ENCODE results near the gene SYT14.

DNA sequence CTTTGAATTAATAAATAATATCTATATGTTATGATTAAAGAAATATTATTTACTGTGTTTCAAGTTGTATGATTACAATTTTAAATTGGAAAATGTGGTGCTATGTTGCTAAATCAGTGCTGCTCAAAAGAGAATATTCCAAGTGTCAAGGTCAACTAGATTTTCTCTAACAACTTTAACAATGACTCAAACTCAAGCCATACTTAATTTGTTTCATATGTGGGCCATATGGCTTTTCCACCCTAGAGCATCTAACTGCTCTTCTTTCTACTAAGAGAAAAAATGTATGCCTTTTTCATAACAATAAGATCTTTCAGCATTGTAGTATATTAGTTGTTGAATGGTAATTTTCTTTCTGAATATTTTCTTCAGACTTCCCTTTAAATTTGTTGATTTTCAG lies 8.3 kb upstream of the SYT14 start:
- TF ChIP-seq, protein P1, sequence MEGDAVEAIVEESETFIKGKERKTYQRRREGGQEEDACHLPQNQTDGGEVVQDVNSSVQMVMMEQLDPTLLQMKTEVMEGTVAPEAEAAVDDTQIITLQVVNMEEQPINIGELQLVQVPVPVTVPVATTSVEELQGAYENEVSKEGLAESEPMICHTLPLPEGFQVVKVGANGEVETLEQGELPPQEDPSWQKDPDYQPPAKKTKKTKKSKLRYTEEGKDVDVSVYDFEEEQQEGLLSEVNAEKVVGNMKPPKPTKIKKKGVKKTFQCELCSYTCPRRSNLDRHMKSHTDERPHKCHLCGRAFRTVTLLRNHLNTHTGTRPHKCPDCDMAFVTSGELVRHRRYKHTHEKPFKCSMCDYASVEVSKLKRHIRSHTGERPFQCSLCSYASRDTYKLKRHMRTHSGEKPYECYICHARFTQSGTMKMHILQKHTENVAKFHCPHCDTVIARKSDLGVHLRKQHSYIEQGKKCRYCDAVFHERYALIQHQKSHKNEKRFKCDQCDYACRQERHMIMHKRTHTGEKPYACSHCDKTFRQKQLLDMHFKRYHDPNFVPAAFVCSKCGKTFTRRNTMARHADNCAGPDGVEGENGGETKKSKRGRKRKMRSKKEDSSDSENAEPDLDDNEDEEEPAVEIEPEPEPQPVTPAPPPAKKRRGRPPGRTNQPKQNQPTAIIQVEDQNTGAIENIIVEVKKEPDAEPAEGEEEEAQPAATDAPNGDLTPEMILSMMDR (IDR thresholded peaks at IDR 0.05) = no peak
- TF ChIP-seq RCOR1 (IDR thresholded peaks at IDR 0.05; ENCODE audit: low read depth, low read length) = no peak
- no peak for TF ChIP-seq BHLHE40 (IDR thresholded peaks at IDR 0.05; ENCODE audit: low read depth, low read length)
- TF ChIP-seq POLR2A (IDR thresholded peaks at IDR 0.05; ENCODE audit: low read length) = no peak
- no peak for TF ChIP-seq CBX2 (IDR thresholded peaks at IDR 0.05; ENCODE audit: borderline replicate concordance, low read depth)
- no peak for TF ChIP-seq MYC (IDR thresholded peaks at IDR 0.05; ENCODE audit: borderline replicate concordance, low read length)
- TF ChIP-seq, protein P2, sequence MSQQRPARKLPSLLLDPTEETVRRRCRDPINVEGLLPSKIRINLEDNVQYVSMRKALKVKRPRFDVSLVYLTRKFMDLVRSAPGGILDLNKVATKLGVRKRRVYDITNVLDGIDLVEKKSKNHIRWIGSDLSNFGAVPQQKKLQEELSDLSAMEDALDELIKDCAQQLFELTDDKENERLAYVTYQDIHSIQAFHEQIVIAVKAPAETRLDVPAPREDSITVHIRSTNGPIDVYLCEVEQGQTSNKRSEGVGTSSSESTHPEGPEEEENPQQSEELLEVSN (IDR thresholded peaks at IDR 0.05; ENCODE audit: borderline replicate concordance, low read depth) = no peak
